HepG2 (cell line): ENCODE measurements around the gene MTMR10. TPM values are rescaled to one million over a fixed set of nuclear protein-coding genes. Genes with fewer than 3 reads are reported as not detected.

ENCODE experiments used
- ATAC-seq: fragments of 200-7000 bp; cut with Tn5 transposase; 3 replicates; pipeline ENCODE4 v1.9.1; 2020; ENCODE audit warnings: mild to moderate bottlenecking, moderate library complexity
- BruUV-seq: library from RNA; stranded (reverse); fragments of 400-500 nt; replicated peaks from 2 replicates; lab custom pipeline; 2021; lab: Mats Ljungman, UMichigan
- CTCF ChIA-PET: fragments of 300-600 bp; formaldehyde crosslinking; extraction: SDS; loops from one replicate; lab custom pipeline; 2021; ENCODE audit warnings: low total read pairs, inconsistent platforms, low intra/inter-chr PET ratio; lab: Yijun Ruan, JAX
- POLR2A ChIA-PET: fragments of 350-600 bp; sonication (Branson Sonifier 250); formaldehyde crosslinking; loops from one replicate; lab custom pipeline; 2020; ENCODE audit warnings: antibody characterized with exemption, inconsistent platforms; lab: Yijun Ruan, JAX
- DNase-seq: peaks from one replicate; pipeline ENCODE4 v3.0.0-alpha.2; 2015; ENCODE audit warnings: low spot score
- FAIRE-seq: peaks from 3 replicates; lab custom pipeline; 2011; peaks lifted over from hg19 to GRCh38; lab: Jason Lieb, UNC
- H2AFZ ChIP-seq: one replicate; pipeline ENCODE4 v1.6.1; 2011; ENCODE audit warnings: low read length, inconsistent platforms
- H3K27ac ChIP-seq: fragments of 300-600 bp; 3 replicates; pipeline ENCODE4 v1.8.0; 2011; ENCODE audit warnings: mixed run types, mild to moderate bottlenecking, mixed read lengths, low read length, inconsistent platforms; ENCODE audit not compliant: insufficient read depth; ENCODE audit errors: extremely low read length
- H3K27me3 ChIP-seq, 2 experiments: fragments of 200-600 bp in 1 of 2; 2 replicates in 1 of 2; 3 replicates in 1 of 2; pipeline versions ENCODE4 v1.6.0 to v1.8.0; 2011; ENCODE audit warnings: low read length in 2 of 2, mild to moderate bottlenecking in 2 of 2, moderate library complexity in 2 of 2, inconsistent platforms in 1 of 2; ENCODE audit not compliant: insufficient read depth in 2 of 2, control insufficient read depth in 1 of 2
- H3K36me3 ChIP-seq, 2 experiments: fragments of 200-600 bp in 1 of 2; replicated peaks in 1 of 2; 2 replicates in 1 of 2; 3 replicates in 1 of 2; pipeline versions ENCODE4 v1.5.1 to v1.8.0; 2011; ENCODE audit warnings: low read length in 2 of 2, inconsistent platforms in 1 of 2; ENCODE audit not compliant: insufficient read depth in 2 of 2, control insufficient read depth in 1 of 2
- H3K4me1 ChIP-seq: 2 replicates; pipeline ENCODE4 v1.5.1; 2012; ENCODE audit warnings: low read length, inconsistent platforms; ENCODE audit not compliant: insufficient read depth
- H3K4me2 ChIP-seq: 2 replicates; pipeline ENCODE4 v1.6.0; 2011; ENCODE audit warnings: low read depth, low read length, inconsistent platforms
- H3K4me3 ChIP-seq, 3 experiments: fragments of 200-600 bp in 1 of 3; sonication (generic), shearing (Covaris generic) in 1 of 3; replicated peaks in 1 of 3; 2 replicates each; pipeline ENCODE4 v1.5.1; 2011 to 2016; ENCODE audit warnings: low read length in 3 of 3, inconsistent platforms in 2 of 3, low read depth in 2 of 3, mild to moderate bottlenecking in 2 of 3, control low read depth in 1 of 3, mixed read lengths in 1 of 3; ENCODE audit not compliant: insufficient read depth in 1 of 3
- H3K79me2 ChIP-seq: one replicate; pipeline ENCODE4 v1.6.1; 2011; ENCODE audit warnings: low read length, inconsistent platforms; ENCODE audit not compliant: insufficient read depth
- H3K9ac ChIP-seq: 2 replicates; pipeline ENCODE4 v1.6.0; 2011; ENCODE audit warnings: mild to moderate bottlenecking, low read depth, low read length, inconsistent platforms; ENCODE audit not compliant: insufficient read depth
- H3K9me3 ChIP-seq: 2 replicates; pipeline ENCODE4 v1.5.1; 2012; ENCODE audit warnings: mild to moderate bottlenecking, low read length
- H4K20me1 ChIP-seq: 2 replicates; pipeline ENCODE4 v1.6.0; 2011; ENCODE audit warnings: inconsistent platforms, mild to moderate bottlenecking, low read length, moderate library complexity; ENCODE audit not compliant: insufficient read depth
- DR1 ChIP-seq: sonication (generic); formaldehyde crosslinking; IDR thresholded peaks from 2 replicates; pipeline ENCODE4 v1.8.0; 2021; ENCODE audit warnings: mild to moderate bottlenecking, missing genetic modification reagents, inconsistent platforms
- EHMT2 ChIP-seq: fragments of 200-600 bp; sonication (generic); IDR thresholded peaks from 2 replicates; pipeline ENCODE4 v1.7.0; 2017; ENCODE audit warnings: antibody characterized with exemption, low read depth, low read length, borderline replicate concordance
- FOXM1 ChIP-seq: sonication (generic); formaldehyde crosslinking; IDR thresholded peaks from 2 replicates; pipeline ENCODE4 v1.5.0; 2020; ENCODE audit warnings: missing genetic modification reagents
- MAFF ChIP-seq: IDR thresholded peaks from 2 replicates; pipeline ENCODE4 v1.6.1; 2011; ENCODE audit warnings: low read depth, low read length, improper control_type of control experiment
- MAFK ChIP-seq, 2 experiments: IDR thresholded peaks in 1 of 2; conservative IDR thresholded peaks in 1 of 2; 2 replicates each; pipeline ENCODE4 v1.6.1; 2011; ENCODE audit warnings: improper control_type of control experiment in 2 of 2, low read length in 2 of 2
- MAZ ChIP-seq, 2 experiments: sonication (generic) in 1 of 2; formaldehyde crosslinking in 1 of 2; IDR thresholded peaks; 2 replicates each; pipeline versions ENCODE4 v1.5.0 to v1.6.1; 2012 to 2020; ENCODE audit warnings: low read depth in 2 of 2, mild to moderate bottlenecking in 2 of 2, borderline replicate concordance in 1 of 2, improper control_type of control experiment in 1 of 2, low read length in 1 of 2, missing genetic modification reagents in 1 of 2, moderate library complexity in 1 of 2
- MEIS1 ChIP-seq: sonication (generic); formaldehyde crosslinking; IDR thresholded peaks from 2 replicates; pipeline ENCODE4 v1.9.0; 2021; ENCODE audit warnings: mild to moderate bottlenecking, missing genetic modification reagents, moderate library complexity, borderline replicate concordance
- RFX1 ChIP-seq: fragments of 450-650 bp; IDR thresholded peaks from 2 replicates; pipeline ENCODE4 v1.6.1; 2017
- RFX5 ChIP-seq: IDR thresholded peaks from 2 replicates; pipeline ENCODE4 v1.6.1; 2011; ENCODE audit warnings: low read depth, low read length, improper control_type of control experiment
- TCF7L2 ChIP-seq: IDR thresholded peaks from 2 replicates; pipeline ENCODE4 v1.6.1; 2011; ENCODE audit warnings: mild to moderate bottlenecking, low read depth, low read length, moderate library complexity
- ZNF264 ChIP-seq: sonication (generic); formaldehyde crosslinking; IDR thresholded peaks from 2 replicates; pipeline ENCODE4 v1.4.0; 2020; ENCODE audit warnings: missing genetic modification reagents
- ZNF274 ChIP-seq: sonication (generic); formaldehyde crosslinking; IDR thresholded peaks from 2 replicates; pipeline ENCODE4 v1.5.1; 2020; ENCODE audit warnings: mild to moderate bottlenecking, missing genetic modification reagents
- ZNF441 ChIP-seq: sonication (generic); formaldehyde crosslinking; IDR thresholded peaks from 2 replicates; pipeline ENCODE4 v1.7.0; 2021; ENCODE audit warnings: missing genetic modification reagents, borderline replicate concordance
- ZNF577 ChIP-seq: sonication (generic); formaldehyde crosslinking; IDR thresholded peaks from 2 replicates; pipeline ENCODE4 v1.4.0; 2020; ENCODE audit warnings: mild to moderate bottlenecking, low read depth, missing genetic modification reagents, borderline replicate concordance
- whole genome bisulfite sequencing: methylation state at CpG from one replicate; pipeline ENCODE4 v1.1.6; 2017; ENCODE audit warnings: low lambda C conversion rate; 5-methylcytosine and 5-hydroxymethylcytosine counted together
- in situ Hi-C: cut with HindIII; loops from 2 replicates; pipeline ENCODE4 v1.10.0; 2017; ENCODE audit warnings: low pct_unique_long_range_greater_than_20kb; ENCODE audit not compliant: extremely low pct_ligation_motif_present
- intact Hi-C: fragments of 100-400 bp; cut with micrococcal nuclease; formaldehyde crosslinking; loops from one replicate; pipeline ENCODE4 v1.10.0; 2022; ENCODE audit not compliant: unreplicated experiment
- polyA plus RNA-seq, 8 experiments: library from polyadenylated mRNA; depleted of rRNA in 3 of 8; stranded (reverse) in 7 of 8; unstranded in 1 of 8; fragments of >200 nt; fragmentation: Illumina TruSeq in 4 of 8; extraction: Trizol in 4 of 8; gene quantifications; 2 replicates each; pipeline versions ENCODE4 v1.2.1 to v1.2.3, GENCODE V29; 2011 to 2016; ENCODE audit warnings: low read depth in 4 of 8, missing spikeins in 1 of 8, mixed read lengths in 1 of 8; ENCODE audit not compliant: insufficient read depth in 1 of 8
- total RNA-seq, 5 experiments: library from RNA; depleted of rRNA; stranded (reverse); fragments of >200 nt; fragmentation: Illumina TruSeq; extraction: Trizol; gene quantifications; 2 replicates each; pipeline ENCODE4 v1.2.3, GENCODE V29; 2016; ENCODE audit warnings: low read depth in 1 of 5
- TF ChIP-seq, protein P1 (sequence below): sonication (generic); formaldehyde crosslinking; IDR thresholded peaks from 2 replicates; pipeline ENCODE4 v1.4.0; 2020; ENCODE audit warnings: missing genetic modification reagents, borderline replicate concordance
- TF ChIP-seq, protein P2 (sequence below): sonication (generic); formaldehyde crosslinking; IDR thresholded peaks from 2 replicates; pipeline ENCODE4 v1.8.0; 2022; ENCODE audit warnings: mild to moderate bottlenecking, missing genetic modification reagents
- TF ChIP-seq, protein P3 (sequence below): sonication (generic); formaldehyde crosslinking; IDR thresholded peaks from 2 replicates; pipeline ENCODE4 v1.5.1; 2020; ENCODE audit warnings: missing genetic modification reagents, mild to moderate bottlenecking, borderline replicate concordance

MTMR10 gene
- total and polyA plus RNA-seq, 2 of the 13 experiments (the other 11 are each of a cell fraction or from before 2014, with no cell fraction given), result 10.2 to 17.4 TPM

GRCh38 chr15:30997270-30997669 is 5.8 kb upstream of the MTMR10 start:
- CTCF ChIA-PET, result no interaction called here
- Histone ChIP-seq H2AFZ (no peak overlapping the region), H3K4me2 (no peak overlapping the region), H3K27me3 (peaks cover 0 to 4% of the 10 kb centered on the region in 2 experiments; a peak in 1 of 5 replicates), H3K36me3 (no peaks in the 10 kb centered on the region), H3K9me3 (no peaks in the 10 kb centered on the region), H3K79me2 (no peaks in the 10 kb centered on the region), H4K20me1 (no peaks in the 10 kb centered on the region), H3K9ac (no peak overlapping the region), H3K4me1 (peaks cover 9% of the 10 kb centered on the region), H3K4me3 (no peak overlapping the region), H3K27ac (no peak overlapping the region)
- POLR2A ChIA-PET, result no interaction called here
- in situ Hi-C loops, result loop anchor here (25.0 kb wide), 1 partner anchor 140 kb away; no protein-coding TSS in a partner anchor
- ATAC-seq (no peak), FAIRE-seq (no peak), DNase-seq (no peak)
- no TSS peak for BruUV-seq
- WGBS, result 66% methylated on average over 1 of the region's 1 CpG
- intact Hi-C loops, result loop anchor here (10.0 kb wide), 2 partner anchors 92 to 128 kb away; partner anchors contain the start of gene FAN1
- TF ChIP-seq ZNF577 (CRISPR knock-in tag) (no peak), ZNF264 (no peak), MAZ (IDR thresholded peaks at IDR 0.05; ENCODE audit: borderline replicate concordance, low read depth, low read length) (no peak), MAZ (CRISPR knock-in tag; IDR thresholded peaks at IDR 0.05; ENCODE audit: low read depth) (no peak), FOXM1 (no peak), MAFK (conservative IDR thresholded peaks at IDR 0.05 in 1 of 2, IDR thresholded peaks at IDR 0.05 in 1 of 2; ENCODE audit: low read length in 2 of 2) (peak; percentile 25 to 35; a peak in 2 of 4 replicates), EHMT2 (no peak), RFX1 (no peak), MAFF (0 out of 2 replicates have a peak, but pooled peaks have one; percentile 27), DR1 (CRISPR knock-in tag) (no peak), ZNF274 (CRISPR knock-in tag) (no peak), RFX5 (no peak), TCF7L2 (no peak), MEIS1 (no peak), ZNF441 (CRISPR knock-in tag) (no peak)
- TF ChIP-seq, protein P1, sequence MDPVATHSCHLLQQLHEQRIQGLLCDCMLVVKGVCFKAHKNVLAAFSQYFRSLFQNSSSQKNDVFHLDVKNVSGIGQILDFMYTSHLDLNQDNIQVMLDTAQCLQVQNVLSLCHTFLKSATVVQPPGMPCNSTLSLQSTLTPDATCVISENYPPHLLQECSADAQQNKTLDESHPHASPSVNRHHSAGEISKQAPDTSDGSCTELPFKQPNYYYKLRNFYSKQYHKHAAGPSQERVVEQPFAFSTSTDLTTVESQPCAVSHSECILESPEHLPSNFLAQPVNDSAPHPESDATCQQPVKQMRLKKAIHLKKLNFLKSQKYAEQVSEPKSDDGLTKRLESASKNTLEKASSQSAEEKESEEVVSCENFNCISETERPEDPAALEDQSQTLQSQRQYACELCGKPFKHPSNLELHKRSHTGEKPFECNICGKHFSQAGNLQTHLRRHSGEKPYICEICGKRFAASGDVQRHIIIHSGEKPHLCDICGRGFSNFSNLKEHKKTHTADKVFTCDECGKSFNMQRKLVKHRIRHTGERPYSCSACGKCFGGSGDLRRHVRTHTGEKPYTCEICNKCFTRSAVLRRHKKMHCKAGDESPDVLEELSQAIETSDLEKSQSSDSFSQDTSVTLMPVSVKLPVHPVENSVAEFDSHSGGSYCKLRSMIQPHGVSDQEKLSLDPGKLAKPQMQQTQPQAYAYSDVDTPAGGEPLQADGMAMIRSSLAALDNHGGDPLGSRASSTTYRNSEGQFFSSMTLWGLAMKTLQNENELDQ (CRISPR knock-in tag), result no peak
- TF ChIP-seq, protein P2, sequence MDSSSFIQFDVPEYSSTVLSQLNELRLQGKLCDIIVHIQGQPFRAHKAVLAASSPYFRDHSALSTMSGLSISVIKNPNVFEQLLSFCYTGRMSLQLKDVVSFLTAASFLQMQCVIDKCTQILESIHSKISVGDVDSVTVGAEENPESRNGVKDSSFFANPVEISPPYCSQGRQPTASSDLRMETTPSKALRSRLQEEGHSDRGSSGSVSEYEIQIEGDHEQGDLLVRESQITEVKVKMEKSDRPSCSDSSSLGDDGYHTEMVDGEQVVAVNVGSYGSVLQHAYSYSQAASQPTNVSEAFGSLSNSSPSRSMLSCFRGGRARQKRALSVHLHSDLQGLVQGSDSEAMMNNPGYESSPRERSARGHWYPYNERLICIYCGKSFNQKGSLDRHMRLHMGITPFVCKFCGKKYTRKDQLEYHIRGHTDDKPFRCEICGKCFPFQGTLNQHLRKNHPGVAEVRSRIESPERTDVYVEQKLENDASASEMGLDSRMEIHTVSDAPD (CRISPR knock-in tag), result no peak
- TF ChIP-seq, protein P3, sequence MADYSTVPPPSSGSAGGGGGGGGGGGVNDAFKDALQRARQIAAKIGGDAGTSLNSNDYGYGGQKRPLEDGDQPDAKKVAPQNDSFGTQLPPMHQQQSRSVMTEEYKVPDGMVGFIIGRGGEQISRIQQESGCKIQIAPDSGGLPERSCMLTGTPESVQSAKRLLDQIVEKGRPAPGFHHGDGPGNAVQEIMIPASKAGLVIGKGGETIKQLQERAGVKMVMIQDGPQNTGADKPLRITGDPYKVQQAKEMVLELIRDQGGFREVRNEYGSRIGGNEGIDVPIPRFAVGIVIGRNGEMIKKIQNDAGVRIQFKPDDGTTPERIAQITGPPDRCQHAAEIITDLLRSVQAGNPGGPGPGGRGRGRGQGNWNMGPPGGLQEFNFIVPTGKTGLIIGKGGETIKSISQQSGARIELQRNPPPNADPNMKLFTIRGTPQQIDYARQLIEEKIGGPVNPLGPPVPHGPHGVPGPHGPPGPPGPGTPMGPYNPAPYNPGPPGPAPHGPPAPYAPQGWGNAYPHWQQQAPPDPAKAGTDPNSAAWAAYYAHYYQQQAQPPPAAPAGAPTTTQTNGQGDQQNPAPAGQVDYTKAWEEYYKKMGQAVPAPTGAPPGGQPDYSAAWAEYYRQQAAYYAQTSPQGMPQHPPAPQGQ (CRISPR knock-in tag), result no peak
